ENCODE results near the gene CPSF7. TPM values are rescaled to one million over a fixed set of nuclear protein-coding genes. Genes with fewer than 3 reads are reported as not detected.

Gene CPSF7
- total RNA-seq, 4 donors from 2014 or later: 43.6 to 65.1 (median 53.7) TPM

DNA sequence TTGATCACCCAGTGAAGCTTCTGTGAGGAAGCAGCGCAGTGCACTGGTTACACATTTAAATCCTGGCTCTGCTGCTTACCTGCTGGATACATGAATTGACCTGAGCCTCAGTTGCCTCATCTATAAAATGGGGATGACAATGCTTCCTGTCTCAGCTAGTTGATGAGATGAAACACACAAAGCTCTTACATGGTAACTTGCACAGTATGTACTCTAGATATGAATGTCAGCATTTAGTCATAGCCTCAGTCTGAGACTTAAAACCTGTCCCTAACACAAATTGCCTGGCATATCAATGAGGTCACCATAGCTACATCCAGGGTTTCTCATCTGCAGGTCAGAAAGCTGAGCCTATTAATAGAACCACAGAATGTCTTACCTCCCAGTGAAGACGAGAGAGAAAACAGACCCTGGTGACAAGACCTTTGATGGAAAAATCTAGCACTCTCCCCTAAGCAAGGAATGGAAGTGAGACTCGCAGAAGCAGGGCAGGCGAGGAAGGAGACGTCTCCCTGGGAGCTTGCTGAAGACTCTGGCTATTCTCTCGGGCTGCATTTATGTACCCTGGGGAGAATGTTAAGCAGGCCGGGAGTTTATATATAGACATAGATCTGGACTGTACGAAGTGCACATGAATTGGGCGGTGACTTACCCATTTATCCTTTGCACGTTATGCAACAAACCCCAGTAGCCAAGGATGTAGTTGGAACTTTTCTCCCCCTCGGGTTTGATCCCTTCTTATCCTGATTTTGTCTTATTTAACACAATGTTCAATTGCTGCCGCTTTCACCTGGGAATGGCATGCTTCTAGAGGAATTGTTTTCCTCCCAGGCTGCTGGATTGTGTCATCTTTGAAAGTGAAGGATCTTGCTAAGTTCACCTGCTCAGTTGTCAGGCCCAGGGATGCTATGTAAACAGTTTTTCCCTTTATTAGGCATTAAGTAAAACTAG, 18.1 kb upstream of the CPSF7 start:
- Histone ChIP-seq H3K27ac (peak overlapping the region; percentile 63 to 82 (median 66)), H3K27me3 (no peaks in the 10 kb centered on the region), H3K36me3 (peaks cover 0 to 15% (median 2%) of the 10 kb centered on the region in 4 donors), H3K9me3 (no peaks in the 10 kb centered on the region), H3K4me3 (no peak overlapping the region), H3K4me1 (peaks cover 4 to 31% (median 8%) of the 10 kb centered on the region in 4 donors)
- 57 to 63% methylated on average over 11 to 12 of the region's 12 CpGs for WGBS, 2 donors (ENCODE audit: low coverage in 1 of 2)
- TF ChIP-seq EP300 (IDR thresholded peaks at IDR 0.05; ENCODE audit: low read depth) (peak; percentile 21), POLR2A (IDR thresholded peaks at IDR 0.05) (no peak), POLR2AphosphoS5 (IDR thresholded peaks at IDR 0.05) (peak in 2 of 3 donors; percentile 53 to 64)
- TF ChIP-seq, protein P1, sequence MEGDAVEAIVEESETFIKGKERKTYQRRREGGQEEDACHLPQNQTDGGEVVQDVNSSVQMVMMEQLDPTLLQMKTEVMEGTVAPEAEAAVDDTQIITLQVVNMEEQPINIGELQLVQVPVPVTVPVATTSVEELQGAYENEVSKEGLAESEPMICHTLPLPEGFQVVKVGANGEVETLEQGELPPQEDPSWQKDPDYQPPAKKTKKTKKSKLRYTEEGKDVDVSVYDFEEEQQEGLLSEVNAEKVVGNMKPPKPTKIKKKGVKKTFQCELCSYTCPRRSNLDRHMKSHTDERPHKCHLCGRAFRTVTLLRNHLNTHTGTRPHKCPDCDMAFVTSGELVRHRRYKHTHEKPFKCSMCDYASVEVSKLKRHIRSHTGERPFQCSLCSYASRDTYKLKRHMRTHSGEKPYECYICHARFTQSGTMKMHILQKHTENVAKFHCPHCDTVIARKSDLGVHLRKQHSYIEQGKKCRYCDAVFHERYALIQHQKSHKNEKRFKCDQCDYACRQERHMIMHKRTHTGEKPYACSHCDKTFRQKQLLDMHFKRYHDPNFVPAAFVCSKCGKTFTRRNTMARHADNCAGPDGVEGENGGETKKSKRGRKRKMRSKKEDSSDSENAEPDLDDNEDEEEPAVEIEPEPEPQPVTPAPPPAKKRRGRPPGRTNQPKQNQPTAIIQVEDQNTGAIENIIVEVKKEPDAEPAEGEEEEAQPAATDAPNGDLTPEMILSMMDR (IDR thresholded peaks at IDR 0.05): no peak
- in situ Hi-C loops (cut with MboI; ENCODE audit: low pct_ligation_motif_present in 1 of 4, low pct_unique_long_range_greater_than_20kb in 1 of 4, low sequenced_read_pairs in 3 of 4) (no loop called here), intact Hi-C loops (cut with DNase I; ENCODE audit: low total_unique reads) (loop anchor here (2.0 to 5.0 kb wide), 2 partner anchors 69 to 139 kb away; no protein-coding TSS in a partner anchor)
- DNase-seq: no peak

DNA sequence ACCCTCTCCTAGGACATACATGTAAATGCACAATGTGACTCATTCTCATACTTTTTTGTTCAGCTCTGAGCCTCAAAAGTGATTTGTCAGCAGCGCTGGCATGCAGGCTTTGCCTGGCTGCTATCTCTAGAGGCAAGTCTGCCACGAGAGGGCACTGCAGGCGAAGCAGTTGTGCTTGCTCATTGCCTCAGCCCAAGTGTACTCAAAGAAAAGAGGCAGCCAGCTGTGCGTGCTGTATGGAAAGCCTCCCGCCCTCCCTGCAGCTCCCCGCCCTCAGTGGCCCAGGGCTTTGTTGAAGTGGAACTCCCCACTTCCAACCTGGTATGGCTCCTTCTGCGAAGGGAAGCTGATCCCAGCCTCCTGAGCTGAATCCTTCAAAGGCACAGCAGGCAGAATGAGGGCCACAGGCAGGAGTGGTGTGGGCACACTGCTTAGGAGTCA, 16.5 kb upstream of the CPSF7 start:
- Histone ChIP-seq H3K4me1 (peaks cover 4 to 31% (median 8%) of the 10 kb centered on the region in 4 donors), H3K9me3 (no peaks in the 10 kb centered on the region), H3K27me3 (no peaks in the 10 kb centered on the region), H3K36me3 (peaks cover 0 to 15% (median 2%) of the 10 kb centered on the region in 4 donors), H3K27ac (peak overlapping the region; percentile 63 to 82 (median 66)), H3K4me3 (no peak overlapping the region)
- 11% methylated on average over 4 of the region's 7 CpGs; no CpG with 5 or more reads in 1 of the 2 donors for WGBS, 2 donors (ENCODE audit: low coverage in 1 of 2)
- intact Hi-C loops (cut with DNase I; ENCODE audit: low total_unique reads) (loop anchor here (2.0 to 5.0 kb wide), 2 partner anchors 71 to 141 kb away; no protein-coding TSS in a partner anchor), in situ Hi-C loops (cut with MboI; ENCODE audit: low pct_ligation_motif_present in 1 of 4, low pct_unique_long_range_greater_than_20kb in 1 of 4, low sequenced_read_pairs in 3 of 4) (no loop called here)
- TF ChIP-seq EP300 (IDR thresholded peaks at IDR 0.05; ENCODE audit: low read depth): no peak
- no peak for TF ChIP-seq POLR2A (IDR thresholded peaks at IDR 0.05)
- TF ChIP-seq, protein P1 (IDR thresholded peaks at IDR 0.05): peak; percentile 80 to 86 (median 82)
- TF ChIP-seq POLR2AphosphoS5 (IDR thresholded peaks at IDR 0.05): peak in 2 of 3 donors; percentile 24 to 33
- peak; percentile 86 for DNase-seq

DNA sequence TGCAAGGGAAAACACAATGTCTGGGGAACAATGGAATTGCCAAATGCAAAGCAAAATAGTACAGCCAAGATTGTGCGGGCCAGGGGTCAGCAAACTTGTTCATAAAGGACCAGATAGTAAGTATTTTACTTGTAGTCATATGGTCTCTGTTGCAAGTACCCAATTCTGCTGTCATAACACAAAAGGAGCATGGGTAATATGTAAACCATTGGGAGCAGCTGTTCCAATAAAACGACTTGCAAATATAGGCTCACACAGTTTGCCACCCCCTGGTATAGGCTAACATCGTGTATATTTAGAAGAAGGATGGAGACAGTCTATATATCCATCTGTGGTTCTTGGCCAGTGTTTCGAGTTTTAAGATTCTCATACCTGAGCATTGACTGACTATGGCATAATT, 15.7 kb upstream of the CPSF7 start:
- no peak overlapping the region for H3K4me3 ChIP-seq
- H3K9me3 ChIP-seq: no peaks in the 10 kb centered on the region
- peak overlapping the region in 3 of 4 donors; percentile 22 to 65 (median 43) for H3K27ac ChIP-seq
- H3K27me3 ChIP-seq: no peaks in the 10 kb centered on the region
- 49 to 68% methylated on average over 2 to 4 of the region's 4 CpGs for WGBS, 2 donors (ENCODE audit: low coverage in 1 of 2)
- no peak for DNase-seq
- intact Hi-C loops (cut with DNase I; ENCODE audit: low total_unique reads) (loop anchor here (5.0 kb wide), 1 partner anchor 142 kb away; no protein-coding TSS in a partner anchor), in situ Hi-C loops (cut with MboI; ENCODE audit: low pct_ligation_motif_present in 1 of 4, low pct_unique_long_range_greater_than_20kb in 1 of 4, low sequenced_read_pairs in 3 of 4) (no loop called here)
- H3K4me1 ChIP-seq: peaks cover 4 to 31% (median 8%) of the 10 kb centered on the region in 4 donors
- H3K36me3 ChIP-seq: peaks cover 0 to 15% (median 4%) of the 10 kb centered on the region in 4 donors
- TF ChIP-seq EP300 (IDR thresholded peaks at IDR 0.05; ENCODE audit: low read depth): no peak
- no peak for TF ChIP-seq POLR2A (IDR thresholded peaks at IDR 0.05)
- no peak for TF ChIP-seq POLR2AphosphoS5 (IDR thresholded peaks at IDR 0.05)
- TF ChIP-seq, protein P1 (IDR thresholded peaks at IDR 0.05): no peak

DNA sequence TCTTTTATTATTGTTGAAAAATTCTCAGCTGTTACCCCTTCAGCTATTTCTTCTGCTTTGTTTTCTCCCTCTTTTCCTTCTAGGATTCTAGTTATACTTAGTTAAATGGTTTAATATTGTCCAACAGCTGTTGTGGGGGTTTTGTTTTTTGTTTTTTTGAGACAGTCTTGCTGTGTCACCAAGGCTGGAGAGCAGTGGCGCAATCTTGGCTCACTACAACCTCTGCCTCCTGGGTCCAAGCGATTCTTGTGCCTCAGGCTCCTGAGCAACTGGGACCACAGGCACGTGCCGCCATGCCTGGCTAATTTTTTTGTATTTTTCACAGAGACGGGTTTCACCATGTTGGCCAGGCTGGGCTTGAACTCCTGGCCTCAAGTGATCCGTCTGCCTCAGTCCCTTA, 12.8 kb upstream of the CPSF7 start:
- no peak for DNase-seq
- TF ChIP-seq, protein P1 (IDR thresholded peaks at IDR 0.05): no peak
- TF ChIP-seq EP300 (IDR thresholded peaks at IDR 0.05; ENCODE audit: low read depth): no peak
- TF ChIP-seq POLR2AphosphoS5 (IDR thresholded peaks at IDR 0.05): no peak
- no peak for TF ChIP-seq POLR2A (IDR thresholded peaks at IDR 0.05)
- 93% methylated on average over 2 to 6 of the region's 6 CpGs for WGBS, 2 donors (ENCODE audit: low coverage in 1 of 2)
- Histone ChIP-seq H3K36me3 (peaks cover 0 to 38% (median 18%) of the 10 kb centered on the region in 4 donors), H3K27ac (no peak overlapping the region), H3K9me3 (no peaks in the 10 kb centered on the region), H3K4me1 (peaks cover 4 to 20% (median 7%) of the 10 kb centered on the region in 4 donors), H3K4me3 (no peak overlapping the region), H3K27me3 (no peaks in the 10 kb centered on the region)
- in situ Hi-C loops (cut with MboI; ENCODE audit: low pct_ligation_motif_present in 1 of 4, low pct_unique_long_range_greater_than_20kb in 1 of 4, low sequenced_read_pairs in 3 of 4) (no loop called here), intact Hi-C loops (cut with DNase I; ENCODE audit: low total_unique reads) (no loop called here)

Measured in transverse colon (tissue), 4 donors.